NB4 (cell line): Measurements from ENCODE around the gene CLBA1.

ENCODE experiments used
- DNase-seq: peaks from one replicate; pipeline ENCODE4 v3.0.0; 2010; ENCODE audit warnings: low read depth
- H3K4me3 ChIP-seq: one replicate; pipeline ENCODE4 v1.5.1; 2011; ENCODE audit warnings: mild to moderate bottlenecking, low read depth, low read length, moderate library complexity
- CTCF ChIP-seq: IDR thresholded peaks from one replicate; pipeline ENCODE4 v1.5.1; 2012; ENCODE audit warnings: low read depth, low read length
- MAX ChIP-seq: IDR thresholded peaks from 2 replicates; pipeline ENCODE4 v1.6.1; 2011; ENCODE audit warnings: low read depth, low read length
- MYC ChIP-seq: IDR thresholded peaks from 2 replicates; pipeline ENCODE4 v1.6.1; 2011; ENCODE audit warnings: low read depth, low read length
- POLR2A ChIP-seq: IDR thresholded peaks from 2 replicates; pipeline ENCODE4 v1.6.1; 2011; ENCODE audit warnings: mild to moderate bottlenecking; ENCODE audit not compliant: insufficient read length; ENCODE audit errors: extremely low read depth

Gene CLBA1

GRCh38 chr14:105012171-105012985 is 26.8 kb downstream of the CLBA1 start:
- no peak overlapping the region for H3K4me3 ChIP-seq
- DNase-seq: no peak
- TF ChIP-seq POLR2A: no peak
- TF ChIP-seq MAX: no peak
- TF ChIP-seq MYC: no peak
- TF ChIP-seq CTCF: no peak

- no peak overlapping the region for H3K4me3 ChIP-seq
- DNase-seq: no peak
- no peak for TF ChIP-seq MAX
- no peak for TF ChIP-seq POLR2A
- no peak for TF ChIP-seq MYC
- no peak for TF ChIP-seq CTCF
Observed at GRCh38 chr14:105013150-105013785, 27.7 kb downstream of the CLBA1 start.

- TF ChIP-seq CTCF: no peak
- TF ChIP-seq MAX: no peak
- TF ChIP-seq MYC: no peak
- TF ChIP-seq POLR2A: no peak
- DNase-seq: no peak
- H3K4me3 ChIP-seq: no peak overlapping the region
Observed at GRCh38 chr14:105014032-105014431, 28.4 kb downstream of the CLBA1 start.

GRCh38 chr14:105014631-105015030 is 29.0 kb downstream of the CLBA1 start:
- DNase-seq: no peak
- TF ChIP-seq CTCF: no peak
- TF ChIP-seq POLR2A: no peak
- no peak for TF ChIP-seq MAX
- no peak overlapping the region for H3K4me3 ChIP-seq

GRCh38 chr14:105015242-105015641 is 29.7 kb downstream of the CLBA1 start:
- no peak for DNase-seq
- TF ChIP-seq CTCF: no peak
- TF ChIP-seq MAX: no peak
- no peak for TF ChIP-seq POLR2A
- TF ChIP-seq MYC: no peak
- H3K4me3 ChIP-seq: no peak overlapping the region
